ENCODE results near the gene MAN1A1. TPM values are rescaled to one million over a fixed set of nuclear protein-coding genes. Genes with fewer than 3 reads are reported as not detected.

Gene MAN1A1
- total RNA-seq, 1 experiment from 2014 or later, result 13.3 TPM

DNA sequence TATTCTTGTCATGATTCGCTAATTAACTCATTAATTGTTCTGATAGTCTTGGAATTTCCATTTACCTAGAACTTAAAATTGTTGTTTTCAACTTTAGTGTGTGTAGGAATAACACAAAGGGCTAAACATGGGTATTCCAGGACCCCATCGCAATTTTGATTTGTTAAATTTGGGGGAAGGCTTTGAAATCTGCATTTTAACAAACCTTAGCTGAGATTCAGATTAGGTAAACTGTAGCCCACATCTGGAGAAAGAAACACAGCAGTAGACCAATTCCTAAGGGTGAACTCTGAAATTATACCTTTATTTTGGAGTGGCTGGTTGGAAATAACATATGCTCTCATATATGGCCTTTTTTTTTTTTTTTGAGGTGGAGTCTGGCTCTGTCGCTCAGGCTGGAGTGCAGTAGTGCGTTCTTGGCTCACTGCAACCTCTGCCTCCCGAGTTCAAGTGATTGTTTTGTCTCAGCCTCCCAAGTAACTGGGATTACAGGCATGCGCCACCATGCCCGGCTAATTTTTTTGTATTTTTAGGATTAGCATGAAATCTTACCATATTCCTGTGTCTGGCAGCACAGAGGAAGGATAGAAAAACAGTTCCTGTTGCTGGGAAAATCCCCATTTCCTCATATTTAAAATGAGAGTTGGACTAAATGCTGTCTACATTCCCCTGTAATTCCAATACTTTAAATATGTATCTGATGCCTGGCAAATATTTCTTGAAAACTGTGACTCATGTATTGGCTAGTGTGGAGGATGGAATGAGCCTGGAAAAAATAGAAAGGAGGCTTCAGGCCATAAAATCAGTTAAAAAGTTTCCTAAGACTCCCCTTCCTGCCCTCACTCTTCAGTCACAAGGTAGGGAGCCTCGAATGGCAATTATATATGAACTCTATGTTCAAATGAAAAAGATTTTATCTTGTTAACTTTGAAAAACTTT lies 174.4 kb downstream of the MAN1A1 start:
- Mint-ChIP-seq H3K27ac (ENCODE audit: unreplicated experiment) (no peak overlapping the region), H3K36me3 (ENCODE audit: insufficient read depth, unreplicated experiment) (no peaks in the 10 kb centered on the region), H3K9me3 (ENCODE audit: low read depth, unreplicated experiment) (no peaks in the 10 kb centered on the region), H3K4me3 (ENCODE audit: low read depth, unreplicated experiment) (no peak overlapping the region), H3K27me3 (ENCODE audit: unreplicated experiment) (no peaks in the 10 kb centered on the region), H3K4me1 (ENCODE audit: low read depth, unreplicated experiment) (no peaks in the 10 kb centered on the region)
- no peak for TF ChIP-seq CTCF (IDR thresholded peaks at IDR 0.05; ENCODE audit: unreplicated experiment)
- intact Hi-C loops (cut with micrococcal nuclease; ENCODE audit: unreplicated experiment), result no loop called here
- CTCF ChIA-PET, result no interaction called here
- BruUV-seq (replicated peaks), result no TSS peak
- no peak for DNase-seq

DNA sequence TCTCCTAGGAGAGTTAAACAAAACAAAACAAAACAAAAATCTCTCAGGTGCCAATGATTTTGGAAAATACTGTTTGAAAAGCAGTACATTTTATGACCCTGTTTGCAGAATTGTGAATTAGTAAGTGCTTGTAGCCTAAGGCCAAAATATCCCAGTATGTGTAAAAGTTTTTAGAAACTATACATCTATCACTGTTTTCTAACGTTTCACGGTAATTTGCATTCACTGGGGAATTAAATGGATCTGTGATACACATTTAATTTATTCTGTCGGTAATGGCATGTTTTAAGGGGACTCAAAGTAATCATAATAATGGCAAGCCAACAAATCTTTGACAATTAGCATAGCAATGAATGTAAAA lies 175.5 kb downstream of the MAN1A1 start:
- CTCF ChIA-PET, result no interaction called here
- H3K9me3 Mint-ChIP-seq (ENCODE audit: low read depth, unreplicated experiment), result no peaks in the 10 kb centered on the region

GRCh38 chr6:119173249-119174084 lies 176.1 kb downstream of the MAN1A1 start:
- Mint-ChIP-seq H3K4me3 (ENCODE audit: low read depth, unreplicated experiment) (no peak overlapping the region), H3K27me3 (ENCODE audit: unreplicated experiment) (no peaks in the 10 kb centered on the region), H3K36me3 (ENCODE audit: insufficient read depth, unreplicated experiment) (no peaks in the 10 kb centered on the region), H3K4me1 (ENCODE audit: low read depth, unreplicated experiment) (no peaks in the 10 kb centered on the region), H3K27ac (ENCODE audit: unreplicated experiment) (no peak overlapping the region), H3K9me3 (ENCODE audit: low read depth, unreplicated experiment) (no peaks in the 10 kb centered on the region)
- TF ChIP-seq CTCF (IDR thresholded peaks at IDR 0.05; ENCODE audit: unreplicated experiment), result no peak
- DNase-seq, result no peak
- no TSS peak for BruUV-seq (replicated peaks)
- CTCF ChIA-PET, result no interaction called here
- intact Hi-C loops (cut with micrococcal nuclease; ENCODE audit: unreplicated experiment), result no loop called here

More for the DNA sequence above, 175.5 kb downstream of the MAN1A1 start:
- Mint-ChIP-seq H3K4me3 (ENCODE audit: low read depth, unreplicated experiment) (no peak overlapping the region), H3K27me3 (ENCODE audit: unreplicated experiment) (no peaks in the 10 kb centered on the region), H3K27ac (ENCODE audit: unreplicated experiment) (no peak overlapping the region), H3K36me3 (ENCODE audit: insufficient read depth, unreplicated experiment) (no peaks in the 10 kb centered on the region), H3K4me1 (ENCODE audit: low read depth, unreplicated experiment) (no peaks in the 10 kb centered on the region)
- TF ChIP-seq CTCF (IDR thresholded peaks at IDR 0.05; ENCODE audit: unreplicated experiment), result no peak
- intact Hi-C loops (cut with micrococcal nuclease; ENCODE audit: unreplicated experiment), result no loop called here
- no peak for DNase-seq
- no TSS peak for BruUV-seq (replicated peaks)

GRCh38 chr6:119172824-119173223 lies 176.7 kb downstream of the MAN1A1 start:
- Mint-ChIP-seq H3K4me3 (ENCODE audit: low read depth, unreplicated experiment) (no peak overlapping the region), H3K27ac (ENCODE audit: unreplicated experiment) (no peak overlapping the region), H3K36me3 (ENCODE audit: insufficient read depth, unreplicated experiment) (no peaks in the 10 kb centered on the region), H3K27me3 (ENCODE audit: unreplicated experiment) (no peaks in the 10 kb centered on the region), H3K4me1 (ENCODE audit: low read depth, unreplicated experiment) (no peaks in the 10 kb centered on the region), H3K9me3 (ENCODE audit: low read depth, unreplicated experiment) (no peaks in the 10 kb centered on the region)
- no TSS peak for BruUV-seq (replicated peaks)
- CTCF ChIA-PET, result no interaction called here
- intact Hi-C loops (cut with micrococcal nuclease; ENCODE audit: unreplicated experiment), result no loop called here
- no peak for TF ChIP-seq CTCF (IDR thresholded peaks at IDR 0.05; ENCODE audit: unreplicated experiment)
- DNase-seq, result no peak
